IMR-90 (cell line): Measurements from ENCODE around the gene USP12. TPM values are rescaled to one million over a fixed set of nuclear protein-coding genes. Genes with fewer than 3 reads are reported as not detected.

Experiments used
- ATAC-seq: fragments of 200-7000 bp; cut with Tn5 transposase; 2 replicates; pipeline ENCODE4 v1.9.1; 2020; ENCODE audit warnings: low read depth, mild to moderate bottlenecking, moderate library complexity
- BruUV-seq: library from RNA; stranded (reverse); fragments of 400-500 nt; replicated peaks from 2 replicates; lab custom pipeline; 2021; lab: Mats Ljungman, UMichigan
- CTCF ChIA-PET: fragments of 300-600 bp; formaldehyde crosslinking; extraction: SDS; loops from one replicate; lab custom pipeline; 2021; ENCODE audit warnings: antibody characterized with exemption; lab: Yijun Ruan, JAX
- POLR2A ChIA-PET: fragments of 300-600 bp; sonication (Branson Sonifier 250); formaldehyde crosslinking; loops from one replicate; lab custom pipeline; 2022; ENCODE audit warnings: antibody characterized with exemption; ENCODE audit not compliant: unreplicated experiment; lab: Charles Lee
- DNase-seq: peaks from one replicate; pipeline ENCODE4 v3.0.0; 2013
- H2AFZ ChIP-seq: replicated peaks from 2 replicates; pipeline ENCODE3; 2013; ENCODE audit warnings: low read length, mild to moderate bottlenecking; ENCODE audit not compliant: poor library complexity
- H2AK5ac ChIP-seq: 2 replicates; pipeline ENCODE4 v1.6.1; 2013; ENCODE audit warnings: low read depth, low read length, inconsistent platforms
- H2AK9ac ChIP-seq: replicated peaks from 2 replicates; pipeline ENCODE3; 2013; ENCODE audit warnings: mild to moderate bottlenecking, low read depth, low read length, moderate library complexity; ENCODE audit not compliant: poor library complexity
- H2BK120ac ChIP-seq: 2 replicates; pipeline ENCODE4 v1.6.1; 2013; ENCODE audit warnings: low read depth, low read length, inconsistent platforms
- H2BK15ac ChIP-seq: 3 replicates; pipeline ENCODE4 v1.6.1; 2013; ENCODE audit warnings: low read depth, low read length, inconsistent platforms
- H2BK20ac ChIP-seq: 2 replicates; pipeline ENCODE4 v1.6.1; 2013; ENCODE audit warnings: low read depth, mild to moderate bottlenecking, inconsistent platforms, low read length, moderate library complexity
- H2BK5ac ChIP-seq: 2 replicates; pipeline ENCODE4 v1.6.1; 2013; ENCODE audit warnings: mild to moderate bottlenecking, low read depth, low read length, inconsistent platforms; ENCODE audit not compliant: poor library complexity, severe bottlenecking
- H3K14ac ChIP-seq: replicated peaks from 2 replicates; pipeline ENCODE4 v1.6.1; 2013; ENCODE audit warnings: low read depth, low read length, inconsistent platforms
- H3K18ac ChIP-seq: 2 replicates; pipeline ENCODE4 v1.6.1; 2013; ENCODE audit warnings: low read depth, low read length, control low read depth
- H3K23ac ChIP-seq: 2 replicates; pipeline ENCODE4 v1.6.1; 2013; ENCODE audit warnings: low read depth, low read length, inconsistent platforms
- H3K27ac ChIP-seq: 2 replicates; pipeline ENCODE4 v1.5.1; 2013; ENCODE audit warnings: mild to moderate bottlenecking, control low read depth, low read length; ENCODE audit not compliant: insufficient read depth
- H3K27me3 ChIP-seq: 2 replicates; pipeline ENCODE4 v1.6.1; 2013; ENCODE audit warnings: low read length; ENCODE audit not compliant: control insufficient read depth, insufficient read depth
- H3K36me3 ChIP-seq: 2 replicates; pipeline ENCODE4 v1.6.1; 2013; ENCODE audit warnings: low read length, mixed read lengths; ENCODE audit not compliant: control insufficient read depth, insufficient read depth
- H3K4ac ChIP-seq: 2 replicates; pipeline ENCODE4 v1.6.1; 2013; ENCODE audit warnings: low read depth, low read length, inconsistent platforms
- H3K4me1 ChIP-seq: 2 replicates; pipeline ENCODE4 v1.6.1; 2013; ENCODE audit warnings: low read length, mixed read lengths; ENCODE audit not compliant: control insufficient read depth, insufficient read depth
- H3K4me2 ChIP-seq: 2 replicates; pipeline ENCODE4 v1.6.1; 2013; ENCODE audit warnings: low read depth, mild to moderate bottlenecking, control low read depth, low read length, moderate library complexity
- H3K4me3 ChIP-seq: 2 replicates; pipeline ENCODE4 v1.5.1; 2013; ENCODE audit warnings: low read depth, mild to moderate bottlenecking, control low read depth, low read length, moderate library complexity; ENCODE audit not compliant: insufficient read depth
- H3K56ac ChIP-seq: 2 replicates; pipeline ENCODE4 v1.6.1; 2013; ENCODE audit warnings: low read length, inconsistent platforms; ENCODE audit not compliant: insufficient read depth; ENCODE audit errors: extremely low read depth
- H3K79me1 ChIP-seq, 2 experiments: 2 replicates each; pipeline ENCODE4 v1.6.1; 2013; ENCODE audit warnings: low read length in 2 of 2, inconsistent platforms in 1 of 2, low read depth in 1 of 2
- H3K9ac ChIP-seq: 2 replicates; pipeline ENCODE4 v1.6.1; 2013; ENCODE audit warnings: low read depth, low read length, control low read depth
- H3K9me1 ChIP-seq: 2 replicates; pipeline ENCODE4 v1.6.1; 2013; ENCODE audit warnings: low read length, inconsistent platforms; ENCODE audit not compliant: insufficient read depth
- H3K9me3 ChIP-seq: 2 replicates; pipeline ENCODE4 v1.6.1; 2013; ENCODE audit warnings: low read length; ENCODE audit not compliant: control insufficient read depth, insufficient read depth
- H4K20me1 ChIP-seq: 2 replicates; pipeline ENCODE4 v1.6.1; 2013; ENCODE audit warnings: low read length, inconsistent platforms; ENCODE audit not compliant: insufficient read depth
- H4K5ac ChIP-seq: 2 replicates; pipeline ENCODE4 v1.6.1; 2013; ENCODE audit warnings: mild to moderate bottlenecking, low read depth, low read length, control low read depth
- H4K8ac ChIP-seq, 2 experiments: 2 replicates each; pipeline ENCODE4 v1.6.1; 2013; ENCODE audit warnings: low read depth in 2 of 2, low read length in 2 of 2, control low read depth in 1 of 2, inconsistent platforms in 1 of 2
- H4K91ac ChIP-seq: 2 replicates; pipeline ENCODE4 v1.6.1; 2013; ENCODE audit warnings: low read depth, low read length, inconsistent platforms; ENCODE audit not compliant: insufficient read depth
- BHLHE40 ChIP-seq: fragments of 150-350 bp; IDR thresholded peaks from 2 replicates; pipeline ENCODE4 v1.6.1; 2016; ENCODE audit warnings: mild to moderate bottlenecking, low read depth, low read length
- CEBPB ChIP-seq: IDR thresholded peaks from 2 replicates; pipeline ENCODE4 v1.6.1; 2012; ENCODE audit warnings: low read depth, low read length, improper control_type of control experiment
- CHD1 ChIP-seq: IDR thresholded peaks from 2 replicates; pipeline ENCODE4 v1.6.1; 2012; ENCODE audit warnings: low read depth, low read length, improper control_type of control experiment
- CTCF ChIP-seq: conservative IDR thresholded peaks from 2 replicates; pipeline ENCODE4 v1.5.1; 2012; ENCODE audit warnings: mild to moderate bottlenecking, low read depth, low read length, improper control_type of control experiment
- FOS ChIP-seq: fragments of 150-350 bp; IDR thresholded peaks from 2 replicates; pipeline ENCODE4 v1.6.1; 2016; ENCODE audit warnings: low read depth, low read length
- MAFK ChIP-seq: IDR thresholded peaks from 2 replicates; pipeline ENCODE4 v1.6.1; 2012; ENCODE audit warnings: low read depth, low read length, improper control_type of control experiment
- MXI1 ChIP-seq: IDR thresholded peaks from 2 replicates; pipeline ENCODE4 v1.6.1; 2012; ENCODE audit warnings: low read depth, mild to moderate bottlenecking, low read length, moderate library complexity, borderline replicate concordance
- NFE2L2 ChIP-seq: fragments of 150-350 bp; IDR thresholded peaks from 2 replicates; pipeline ENCODE4 v1.6.1; 2016; ENCODE audit warnings: low read depth, mild to moderate bottlenecking, low read length
- RAD21 ChIP-seq: IDR thresholded peaks from 2 replicates; pipeline ENCODE4 v1.6.1; 2012; ENCODE audit warnings: low read length, improper control_type of control experiment
- RCOR1 ChIP-seq: IDR thresholded peaks from 2 replicates; pipeline ENCODE4 v1.6.1; 2012; ENCODE audit warnings: mild to moderate bottlenecking, low read length, improper control_type of control experiment; ENCODE audit not compliant: insufficient replicate concordance
- RFX5 ChIP-seq: IDR thresholded peaks from 2 replicates; pipeline ENCODE4 v1.8.0; 2012; ENCODE audit warnings: low read depth, mild to moderate bottlenecking, low read length, moderate library complexity
- WGBS, 2 experiments: methylation state at CpG; one replicate each; pipeline versions ENCODE4 v1.1.5 to v1.1.7; 2013; ENCODE audit warnings: missing lambda C conversion rate in 2 of 2; ENCODE audit not compliant: insufficient read length in 1 of 2; ENCODE audit errors: extremely low coverage in 2 of 2; 5-methylcytosine and 5-hydroxymethylcytosine counted together
- dilution Hi-C: fragments of 300-500 bp; cut with HindIII; formaldehyde crosslinking; loops from one replicate; pipeline ENCODE4 v1.14.3; 2018; ENCODE audit warnings: low sequenced_read_pairs; ENCODE audit not compliant: unreplicated experiment
- in situ Hi-C: fragments of 300-500 bp; cut with MboI; formaldehyde crosslinking; loops from 3 replicates; pipeline ENCODE4 v1.14.3; 2019; ENCODE audit warnings: low sequenced_read_pairs, inconsistent platforms, mixed read lengths
- intact Hi-C: fragments of 100-400 bp; cut with micrococcal nuclease; formaldehyde crosslinking; loops from 2 replicates; pipeline ENCODE4 v1.10.0; 2022
- polyA plus RNA-seq, 3 experiments: library from polyadenylated mRNA; depleted of rRNA; stranded (reverse); fragments of >200 nt; gene quantifications; 2 replicates each; pipeline ENCODE4 v1.2.3, GENCODE V29; 2012; ENCODE audit warnings: low replicate concordance in 1 of 3
- total RNA-seq: library from RNA; depleted of rRNA; stranded (reverse); fragments of >200 nt; gene quantifications from 2 replicates; pipeline ENCODE4 v1.2.3, GENCODE V29; 2012
- TF ChIP-seq, protein P1 (sequence below): fragments of 150-350 bp; IDR thresholded peaks from 2 replicates; pipeline ENCODE4 v1.6.1; 2016; ENCODE audit warnings: low read depth, mild to moderate bottlenecking, low read length, moderate library complexity, borderline replicate concordance

USP12 gene
- total and polyA plus RNA-seq, 2 of the 4 experiments (the other 2 are of a cell fraction) = 11.8 to 16.5 TPM

DNA sequence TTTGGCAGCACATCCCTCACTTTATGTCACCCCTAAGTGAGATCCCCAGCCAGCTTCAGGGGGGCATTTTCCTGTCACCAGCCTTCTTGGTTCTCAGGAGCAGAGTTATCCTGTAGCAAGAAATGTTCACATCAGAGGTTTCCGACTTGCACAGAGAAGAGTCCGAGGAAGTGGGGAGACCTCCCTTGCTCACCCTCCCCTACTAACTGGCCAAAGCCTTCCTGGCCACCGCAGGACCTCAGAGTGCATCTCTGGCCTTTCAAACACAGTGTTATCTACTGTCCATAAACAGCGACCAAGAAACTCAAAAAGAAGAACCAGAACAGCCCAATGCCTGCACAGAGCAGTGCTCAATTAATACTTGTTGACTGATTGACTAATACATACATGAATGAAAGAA lies 134.4 kb downstream of the USP12 start:
- no peaks in the 10 kb centered on the region for H3K36me3 ChIP-seq
- no TSS peak for BruUV-seq
- H3K27ac ChIP-seq = no peak overlapping the region
- H3K4me2 ChIP-seq = no peak overlapping the region
- no peak overlapping the region for H2AK9ac ChIP-seq
- 0 out of 2 replicates have a peak overlapping the region, but pooled peaks have one; percentile 14 for H3K4ac ChIP-seq
- H3K56ac ChIP-seq = no peak overlapping the region
- ChIA-PET POLR2A (no interaction called here), CTCF (no interaction called here)
- TF ChIP-seq, protein P1, sequence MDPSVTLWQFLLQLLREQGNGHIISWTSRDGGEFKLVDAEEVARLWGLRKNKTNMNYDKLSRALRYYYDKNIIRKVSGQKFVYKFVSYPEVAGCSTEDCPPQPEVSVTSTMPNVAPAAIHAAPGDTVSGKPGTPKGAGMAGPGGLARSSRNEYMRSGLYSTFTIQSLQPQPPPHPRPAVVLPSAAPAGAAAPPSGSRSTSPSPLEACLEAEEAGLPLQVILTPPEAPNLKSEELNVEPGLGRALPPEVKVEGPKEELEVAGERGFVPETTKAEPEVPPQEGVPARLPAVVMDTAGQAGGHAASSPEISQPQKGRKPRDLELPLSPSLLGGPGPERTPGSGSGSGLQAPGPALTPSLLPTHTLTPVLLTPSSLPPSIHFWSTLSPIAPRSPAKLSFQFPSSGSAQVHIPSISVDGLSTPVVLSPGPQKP = no peak
- TF ChIP-seq MXI1 (no peak), BHLHE40 (no peak), NFE2L2 (no peak), MAFK (no peak), FOS (no peak), RAD21 (no peak), CEBPB (no peak), RCOR1 (no peak), RFX5 (no peak), CHD1 (no peak), CTCF (no peak)
- H2BK120ac ChIP-seq = peak overlapping the region; percentile 11; the same call in 1 of the 2 replicates
- peak overlapping the region; percentile 42 for H2BK20ac ChIP-seq
- H3K23ac ChIP-seq = 0 out of 2 replicates have a peak overlapping the region, but pooled peaks have one; percentile 31
- intact Hi-C loops (loop anchor here (2.0 kb wide), 1 partner anchor 14 kb away; no protein-coding TSS in a partner anchor), dilution Hi-C loops (no loop called here), in situ Hi-C loops (no loop called here)
- no peaks in the 10 kb centered on the region for H4K20me1 ChIP-seq
- H3K18ac ChIP-seq = peak overlapping the region; percentile 1; the same call in 1 of the 2 replicates
- no peak overlapping the region for H2AFZ ChIP-seq
- H2AK5ac ChIP-seq = peak overlapping the region; percentile 82; the same call in 1 of the 2 replicates
- no peaks in the 10 kb centered on the region for H3K79me1 ChIP-seq
- DNase-seq = no peak
- H4K8ac ChIP-seq = no peak overlapping the region
- ATAC-seq = no peak
- H2BK15ac ChIP-seq = peak overlapping the region; percentile 20; the same call in 1 of the 3 replicates
- no peak overlapping the region for H3K9ac ChIP-seq
- H3K9me3 ChIP-seq = peaks cover 3% of the 10 kb centered on the region; the same call in 1 of the 2 replicates
- peaks cover 23% of the 10 kb centered on the region for H3K4me1 ChIP-seq
- H2BK5ac ChIP-seq = no peak overlapping the region
- no peak overlapping the region for H3K4me3 ChIP-seq
- 75% methylated on average over 2 of the region's 4 CpGs; no CpG with 5 or more reads in 1 of the 2 experiments for WGBS, 2 experiments
- H3K9me1 ChIP-seq = peaks cover 13% of the 10 kb centered on the region
- no peaks in the 10 kb centered on the region for H3K27me3 ChIP-seq
- H4K91ac ChIP-seq = peak overlapping the region; percentile 71; the same call in 1 of the 2 replicates
- peak overlapping the region; percentile 25; the same call in 1 of the 2 replicates for H4K5ac ChIP-seq
- H3K14ac ChIP-seq = peak overlapping the region; percentile 35; the same call in 1 of the 2 replicates
